NB4 (cell line): Measurements from ENCODE around the gene TMEM233.

Source experiments
- MYC ChIP-seq: IDR thresholded peaks from 2 replicates; pipeline ENCODE4 v1.6.1; 2011; ENCODE audit warnings: low read depth, low read length
- POLR2A ChIP-seq: IDR thresholded peaks from 2 replicates; pipeline ENCODE4 v1.6.1; 2011; ENCODE audit warnings: mild to moderate bottlenecking; ENCODE audit not compliant: insufficient read length; ENCODE audit errors: extremely low read depth
- TF ChIP-seq, protein P1 (sequence below): IDR thresholded peaks from one replicate; pipeline ENCODE4 v1.5.1; 2012; ENCODE audit warnings: low read depth, low read length

DNA sequence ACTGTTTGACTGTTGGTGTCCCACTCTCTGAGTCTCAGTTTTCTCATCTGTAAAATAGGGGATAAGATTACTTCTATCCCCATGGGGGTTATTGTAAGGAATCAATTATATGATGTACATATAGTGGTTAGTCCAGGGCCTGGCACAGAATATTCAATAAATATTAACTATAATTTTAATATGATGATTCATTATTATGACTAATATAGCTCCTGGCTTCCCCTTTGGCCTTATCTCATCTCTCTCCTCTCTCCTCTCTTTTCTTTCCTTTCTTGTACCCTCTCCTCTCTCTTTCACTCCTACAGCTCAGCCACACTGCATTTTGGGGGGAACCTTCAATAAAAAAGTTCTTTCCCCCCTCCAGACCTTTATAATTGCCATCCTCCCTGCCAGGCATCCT, 21.1 kb downstream of the TMEM233 start:
- TF ChIP-seq MYC (no peak), POLR2A (no peak)
- TF ChIP-seq, protein P1, sequence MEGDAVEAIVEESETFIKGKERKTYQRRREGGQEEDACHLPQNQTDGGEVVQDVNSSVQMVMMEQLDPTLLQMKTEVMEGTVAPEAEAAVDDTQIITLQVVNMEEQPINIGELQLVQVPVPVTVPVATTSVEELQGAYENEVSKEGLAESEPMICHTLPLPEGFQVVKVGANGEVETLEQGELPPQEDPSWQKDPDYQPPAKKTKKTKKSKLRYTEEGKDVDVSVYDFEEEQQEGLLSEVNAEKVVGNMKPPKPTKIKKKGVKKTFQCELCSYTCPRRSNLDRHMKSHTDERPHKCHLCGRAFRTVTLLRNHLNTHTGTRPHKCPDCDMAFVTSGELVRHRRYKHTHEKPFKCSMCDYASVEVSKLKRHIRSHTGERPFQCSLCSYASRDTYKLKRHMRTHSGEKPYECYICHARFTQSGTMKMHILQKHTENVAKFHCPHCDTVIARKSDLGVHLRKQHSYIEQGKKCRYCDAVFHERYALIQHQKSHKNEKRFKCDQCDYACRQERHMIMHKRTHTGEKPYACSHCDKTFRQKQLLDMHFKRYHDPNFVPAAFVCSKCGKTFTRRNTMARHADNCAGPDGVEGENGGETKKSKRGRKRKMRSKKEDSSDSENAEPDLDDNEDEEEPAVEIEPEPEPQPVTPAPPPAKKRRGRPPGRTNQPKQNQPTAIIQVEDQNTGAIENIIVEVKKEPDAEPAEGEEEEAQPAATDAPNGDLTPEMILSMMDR: no peak
